Activated T-cell treated with anti-CD3 and anti-CD28 coated beads, Interleukin-2, amount 50 U/mL, for 72 hours (primary cell): ENCODE results near the gene UNC5C. TPM values are rescaled to one million over a fixed set of nuclear protein-coding genes. Genes with fewer than 3 reads are reported as not detected.

Experiments
- ATAC-seq, 2 donors: fragments of 150-1000 bp; cut with Tn5 transposase; replicated peaks in 1 of 2; 2 replicates each; pipeline ENCODE4 v1.10.0; 2021; ENCODE audit warnings: moderate library complexity in 2 of 2, mild to moderate bottlenecking in 1 of 2
- DNase-seq, 2 donors: peaks; one replicate each; pipeline ENCODE4 v3.0.0; 2021 to 2022; ENCODE audit warnings: mixed read lengths in 1 of 2
- H3K27ac Mint-ChIP-seq: one replicate; pipeline ENCODE4 v1.8.0; 2022; ENCODE audit warnings: mild to moderate bottlenecking, moderate library complexity, mixed read lengths
- H3K27me3 Mint-ChIP-seq: one replicate; pipeline ENCODE4 v1.8.0; 2022; ENCODE audit warnings: low read depth, mixed read lengths
- H3K36me3 Mint-ChIP-seq, 2 donors: one replicate each; pipeline ENCODE4 v1.8.0; 2022; ENCODE audit warnings: mixed read lengths in 2 of 2, mild to moderate bottlenecking in 1 of 2; ENCODE audit not compliant: insufficient read depth in 2 of 2
- H3K4me1 Mint-ChIP-seq: one replicate; pipeline ENCODE4 v1.8.0; 2022; ENCODE audit warnings: low read depth, mixed read lengths
- H3K4me3 Mint-ChIP-seq, 2 donors: one replicate each; pipeline ENCODE4 v1.8.0; 2022; ENCODE audit warnings: mild to moderate bottlenecking in 2 of 2, mixed read lengths in 2 of 2, moderate library complexity in 2 of 2
- H3K9me3 Mint-ChIP-seq, 2 donors: one replicate each; pipeline ENCODE4 v1.8.0; 2022; ENCODE audit warnings: mixed read lengths in 2 of 2
- total RNA-seq, 2 donors: library from RNA; stranded (reverse); gene quantifications; one replicate each; pipeline ENCODE4 v1.2.3, GENCODE V29; 2022

Gene UNC5C
- total RNA-seq, 2 donors from 2014 or later, result 0.14 to 0.21 TPM

DNA sequence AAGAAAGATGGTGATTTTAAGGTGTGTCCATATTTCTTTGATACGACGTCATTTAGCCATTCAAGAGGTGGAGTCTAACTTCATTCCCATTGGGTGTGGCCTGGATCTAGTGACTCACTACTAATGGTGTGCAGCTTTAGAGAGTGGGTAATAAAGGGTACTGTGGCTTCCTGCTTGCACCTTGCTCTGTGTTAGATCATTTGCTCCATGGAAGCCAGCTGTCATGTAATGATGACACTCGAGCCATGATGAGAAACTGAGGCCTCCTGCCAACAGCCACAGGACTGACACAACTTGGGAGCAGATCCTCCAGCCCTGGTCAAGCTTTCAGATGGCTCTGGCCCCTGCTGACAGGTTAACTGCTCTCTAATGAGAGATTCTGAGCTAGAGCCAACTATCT is 82.0 kb downstream of the UNC5C start:
- Mint-ChIP-seq H3K4me3 (no peak overlapping the region), H3K4me1 (no peaks in the 10 kb centered on the region)

DNA sequence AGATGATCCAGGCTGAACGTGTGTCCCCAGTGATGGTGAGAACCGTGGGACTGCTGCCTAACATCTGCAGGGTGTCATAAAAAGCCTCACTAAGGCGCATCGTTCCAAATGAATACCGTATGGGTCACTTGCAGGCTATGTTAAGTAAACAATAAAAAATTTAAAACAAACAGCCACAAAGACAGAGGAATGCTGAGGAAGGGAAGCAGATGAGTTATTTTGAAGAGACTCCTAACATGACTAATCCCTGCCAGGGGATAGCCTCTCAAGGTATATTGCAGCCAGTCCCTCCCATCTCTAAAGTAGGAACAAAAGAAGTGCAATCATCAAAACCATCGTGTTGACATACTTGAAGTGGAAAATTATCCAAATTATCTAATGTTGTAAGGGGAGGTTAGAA is 83.8 kb downstream of the UNC5C start:
- no peak overlapping the region for H3K27ac Mint-ChIP-seq
- ATAC-seq (no peak), DNase-seq (no peak)
- no peaks in the 10 kb centered on the region for H3K36me3 Mint-ChIP-seq
- peaks cover 0 to 2% of the 10 kb centered on the region in 2 donors for H3K9me3 Mint-ChIP-seq
- no peak overlapping the region for H3K4me3 Mint-ChIP-seq
- peaks cover 10% of the 10 kb centered on the region for H3K27me3 Mint-ChIP-seq
- no peaks in the 10 kb centered on the region for H3K4me1 Mint-ChIP-seq

More for the DNA sequence above, 82.0 kb downstream of the UNC5C start:
- no peaks in the 10 kb centered on the region for H3K36me3 Mint-ChIP-seq
- H3K9me3 Mint-ChIP-seq, result no peaks in the 10 kb centered on the region
- H3K27ac Mint-ChIP-seq, result no peak overlapping the region
- ATAC-seq (no peak), DNase-seq (no peak)
- H3K27me3 Mint-ChIP-seq, result no peaks in the 10 kb centered on the region

DNA sequence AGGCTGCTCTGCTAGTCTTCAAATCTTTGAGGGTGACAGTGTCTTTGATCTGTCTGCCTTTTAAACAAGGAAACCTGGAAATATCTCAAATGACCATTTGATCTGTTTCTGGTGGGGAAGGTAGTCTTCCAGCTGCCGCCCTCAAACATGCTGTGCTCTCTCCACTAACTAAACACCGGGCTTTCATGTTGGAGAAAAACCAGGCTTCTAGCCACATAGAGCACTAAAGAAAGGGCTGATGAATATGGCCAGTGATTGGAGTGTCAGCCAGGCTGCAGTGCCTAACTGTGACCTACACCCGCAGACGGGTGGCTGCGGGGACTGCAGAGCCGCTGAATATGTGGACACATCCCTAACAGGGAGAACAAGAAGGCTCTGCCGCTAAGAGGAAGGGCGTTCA is 85.9 kb downstream of the UNC5C start:
- no peak overlapping the region for H3K4me3 Mint-ChIP-seq
- peaks cover 0 to 2% of the 10 kb centered on the region in 2 donors for H3K9me3 Mint-ChIP-seq
- no peaks in the 10 kb centered on the region for H3K4me1 Mint-ChIP-seq
- H3K27me3 Mint-ChIP-seq, result peaks cover 10% of the 10 kb centered on the region
- no peaks in the 10 kb centered on the region for H3K36me3 Mint-ChIP-seq
- no peak for ATAC-seq
- H3K27ac Mint-ChIP-seq, result no peak overlapping the region
- DNase-seq, result no peak

DNA sequence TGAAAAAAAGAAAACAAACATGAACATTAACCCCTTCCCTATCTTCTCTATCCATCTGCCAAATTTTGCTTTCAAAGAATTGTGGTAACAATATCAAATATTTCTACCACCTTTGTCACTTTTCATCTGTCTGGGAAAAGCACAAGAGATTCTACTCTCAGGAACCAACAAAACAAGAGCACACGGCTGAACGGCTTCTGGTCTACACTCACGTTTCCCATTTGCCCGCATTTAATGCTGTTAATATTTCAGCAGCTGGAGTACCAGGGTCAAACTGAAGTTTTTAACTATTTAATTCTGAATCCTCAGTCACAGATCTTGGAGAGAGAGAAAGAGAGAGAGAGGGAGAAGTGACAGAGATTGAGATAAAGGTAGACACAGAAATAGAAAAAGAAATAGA is 91.4 kb downstream of the UNC5C start:
- no peaks in the 10 kb centered on the region for H3K4me1 Mint-ChIP-seq
- no peak overlapping the region for H3K4me3 Mint-ChIP-seq
- DNase-seq (no peak), ATAC-seq (no peak)
- H3K9me3 Mint-ChIP-seq, result peaks cover 0 to 2% of the 10 kb centered on the region in 2 donors
- H3K27me3 Mint-ChIP-seq, result peaks cover 15% of the 10 kb centered on the region
- no peaks in the 10 kb centered on the region for H3K36me3 Mint-ChIP-seq
- H3K27ac Mint-ChIP-seq, result no peak overlapping the region

DNA sequence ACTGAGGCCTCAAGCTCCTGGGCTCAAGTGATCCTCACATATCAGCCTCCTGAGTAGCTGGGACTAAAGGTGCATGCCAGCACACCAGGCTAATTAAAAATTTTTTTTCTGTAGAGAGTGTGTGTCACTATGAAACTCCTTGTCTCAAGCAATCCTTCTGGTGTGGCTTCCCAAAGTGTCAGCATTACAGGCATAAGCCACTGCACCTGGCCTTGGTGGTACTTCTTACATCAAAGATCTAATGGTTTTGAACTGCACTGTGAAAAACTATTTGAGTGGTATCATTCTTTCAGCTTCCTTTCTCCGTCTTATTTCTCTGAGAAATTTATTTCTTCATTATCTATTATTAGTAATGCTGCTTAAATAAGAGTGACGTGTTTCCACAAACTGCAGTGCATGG is 98.5 kb downstream of the UNC5C start:
- H3K4me1 Mint-ChIP-seq, result no peaks in the 10 kb centered on the region
- H3K27me3 Mint-ChIP-seq, result peaks cover 17% of the 10 kb centered on the region
- DNase-seq (no peak), ATAC-seq (no peak)
- no peak overlapping the region for H3K4me3 Mint-ChIP-seq
- H3K36me3 Mint-ChIP-seq, result no peaks in the 10 kb centered on the region
- no peaks in the 10 kb centered on the region for H3K9me3 Mint-ChIP-seq
- no peak overlapping the region for H3K27ac Mint-ChIP-seq

DNA sequence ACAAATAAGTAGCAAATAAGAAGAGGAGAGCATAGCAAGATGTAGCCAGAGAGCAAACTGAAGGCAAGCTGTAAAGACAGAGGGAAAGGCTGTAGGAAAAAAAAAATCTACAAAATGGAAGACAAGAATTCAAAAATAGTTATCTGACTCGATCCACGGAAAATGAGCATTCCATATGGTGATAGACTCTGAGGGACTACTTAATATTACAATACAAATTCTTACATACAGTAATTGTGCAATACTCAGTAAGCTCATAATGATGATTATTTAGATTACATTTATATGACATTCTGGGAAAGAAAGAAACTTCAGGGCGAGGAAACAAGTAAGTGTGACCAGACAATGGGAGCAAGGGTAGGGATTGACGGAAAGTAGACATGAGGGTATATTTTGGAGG is 102.6 kb downstream of the UNC5C start:
- Mint-ChIP-seq H3K4me3 (no peak overlapping the region), H3K27me3 (peaks cover 10% of the 10 kb centered on the region), H3K27ac (no peak overlapping the region), H3K9me3 (no peaks in the 10 kb centered on the region), H3K36me3 (no peaks in the 10 kb centered on the region), H3K4me1 (no peaks in the 10 kb centered on the region)
- DNase-seq (no peak), ATAC-seq (no peak)

DNA sequence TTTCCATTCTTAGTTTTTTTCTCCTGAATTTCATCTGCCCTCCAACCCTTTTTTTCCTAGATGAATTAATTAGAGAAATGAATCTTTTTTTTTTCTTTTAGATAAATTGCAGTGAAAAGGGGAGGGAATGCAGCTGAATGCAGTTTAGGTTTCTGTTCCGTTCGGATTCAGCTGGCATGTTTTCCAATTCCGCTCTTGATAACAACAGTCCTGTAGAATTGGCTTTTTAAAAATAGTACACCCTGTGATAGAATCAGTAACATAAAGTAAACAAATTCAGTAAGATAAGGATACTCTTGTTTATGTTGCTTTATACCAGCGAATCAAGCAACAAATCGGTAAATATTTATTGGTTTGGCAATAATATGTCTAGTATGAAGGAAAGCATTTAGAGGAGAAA is 103.5 kb downstream of the UNC5C start:
- H3K4me3 Mint-ChIP-seq, result no peak overlapping the region
- H3K4me1 Mint-ChIP-seq, result no peaks in the 10 kb centered on the region

DNA sequence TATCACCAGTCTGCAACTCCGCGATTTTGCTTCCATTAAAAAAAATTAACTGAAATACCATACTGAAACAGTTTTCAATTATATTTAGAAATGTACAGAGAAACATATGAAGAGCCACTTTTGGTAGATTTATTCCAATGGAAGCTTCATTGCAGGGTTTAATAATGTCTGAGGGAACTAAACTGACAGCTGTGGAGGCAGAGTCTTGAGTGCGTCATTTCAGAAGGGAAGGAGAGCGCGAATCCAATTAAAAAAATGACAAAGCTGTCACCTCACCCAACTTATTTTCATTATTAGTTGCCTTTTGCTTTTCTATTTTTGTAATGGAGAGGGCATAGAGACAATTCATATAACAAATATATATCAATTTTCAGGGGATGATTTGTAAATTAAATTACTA is 104.0 kb downstream of the UNC5C start:
- H3K27ac Mint-ChIP-seq, result no peak overlapping the region
- DNase-seq (no peak), ATAC-seq (no peak)
- H3K36me3 Mint-ChIP-seq, result no peaks in the 10 kb centered on the region
- H3K9me3 Mint-ChIP-seq, result no peaks in the 10 kb centered on the region
- H3K4me3 Mint-ChIP-seq, result no peak overlapping the region
- no peaks in the 10 kb centered on the region for H3K27me3 Mint-ChIP-seq
- no peaks in the 10 kb centered on the region for H3K4me1 Mint-ChIP-seq

More for the DNA sequence above, 103.5 kb downstream of the UNC5C start:
- DNase-seq (no peak), ATAC-seq (no peak)
- Mint-ChIP-seq H3K36me3 (no peaks in the 10 kb centered on the region), H3K27me3 (peaks cover 4% of the 10 kb centered on the region), H3K27ac (no peak overlapping the region), H3K9me3 (no peaks in the 10 kb centered on the region)

DNA sequence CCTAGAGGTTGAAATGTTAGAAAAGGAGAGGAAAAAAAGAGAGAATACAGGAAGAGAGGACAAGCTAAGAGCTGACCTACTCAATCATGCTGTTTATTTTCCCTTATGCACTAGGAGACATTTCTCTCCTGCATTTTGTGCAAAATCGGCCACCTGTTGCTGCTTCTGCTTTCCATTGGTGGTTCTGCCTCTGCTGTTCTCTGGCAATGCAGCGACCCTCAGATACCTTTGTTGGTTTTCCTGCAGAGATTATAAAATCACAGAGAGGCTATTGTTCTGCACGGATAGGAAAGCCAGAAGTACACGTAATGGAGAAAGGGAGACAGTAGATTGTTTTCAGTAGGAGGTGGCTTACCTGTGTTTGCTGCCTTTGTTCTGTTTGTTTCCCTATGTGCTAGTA is 108.9 kb downstream of the UNC5C start:
- H3K36me3 Mint-ChIP-seq, result no peaks in the 10 kb centered on the region
- no peak overlapping the region for H3K27ac Mint-ChIP-seq
- no peaks in the 10 kb centered on the region for H3K9me3 Mint-ChIP-seq
- H3K4me3 Mint-ChIP-seq, result no peak overlapping the region
- H3K4me1 Mint-ChIP-seq, result no peaks in the 10 kb centered on the region
- DNase-seq, result no peak
- H3K27me3 Mint-ChIP-seq, result no peaks in the 10 kb centered on the region
- no peak for ATAC-seq

DNA sequence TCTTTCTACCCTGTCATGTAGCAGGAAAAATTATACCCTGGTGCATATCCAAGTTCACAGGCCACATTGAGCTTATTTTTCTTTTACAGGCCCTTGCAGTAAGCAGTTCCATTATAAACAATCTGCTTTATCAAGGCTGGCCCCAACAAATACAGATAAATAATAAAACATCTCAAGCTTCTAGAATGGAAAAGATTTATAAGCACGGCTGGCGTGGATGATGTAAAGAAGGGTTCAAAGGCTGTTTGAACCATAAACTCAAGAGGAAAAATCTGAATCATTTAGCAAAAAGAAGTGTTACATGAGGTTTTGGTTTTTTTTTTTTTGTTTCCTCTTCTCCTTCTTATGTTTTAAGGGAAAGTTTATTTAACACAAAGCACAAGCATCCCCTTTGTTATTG is 109.7 kb downstream of the UNC5C start:
- Mint-ChIP-seq H3K4me1 (no peaks in the 10 kb centered on the region), H3K27ac (no peak overlapping the region), H3K27me3 (no peaks in the 10 kb centered on the region), H3K9me3 (no peaks in the 10 kb centered on the region), H3K4me3 (no peak overlapping the region), H3K36me3 (no peaks in the 10 kb centered on the region)
- ATAC-seq (no peak), DNase-seq (no peak)

DNA sequence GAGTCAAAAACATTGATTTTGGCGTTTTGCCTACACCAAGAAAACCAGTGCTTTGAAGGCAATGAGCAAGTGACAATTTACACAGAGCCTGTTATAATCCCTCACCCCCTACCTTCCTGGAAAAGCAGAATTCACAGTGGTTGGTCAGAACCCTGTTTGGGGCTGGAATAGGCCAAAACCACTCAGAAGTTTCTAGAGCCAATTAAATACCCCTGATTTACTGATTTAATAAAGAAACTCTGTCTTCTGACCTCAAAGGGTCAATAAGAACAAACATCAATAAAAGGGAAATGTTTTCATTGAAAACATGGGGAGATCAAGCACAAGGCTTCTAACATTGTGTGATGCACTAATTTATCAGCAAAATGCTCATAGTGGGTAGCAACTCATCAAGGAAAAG is 116.3 kb downstream of the UNC5C start:
- no peak overlapping the region for H3K4me3 Mint-ChIP-seq
- no peaks in the 10 kb centered on the region for H3K36me3 Mint-ChIP-seq
- ATAC-seq, result no peak

DNA sequence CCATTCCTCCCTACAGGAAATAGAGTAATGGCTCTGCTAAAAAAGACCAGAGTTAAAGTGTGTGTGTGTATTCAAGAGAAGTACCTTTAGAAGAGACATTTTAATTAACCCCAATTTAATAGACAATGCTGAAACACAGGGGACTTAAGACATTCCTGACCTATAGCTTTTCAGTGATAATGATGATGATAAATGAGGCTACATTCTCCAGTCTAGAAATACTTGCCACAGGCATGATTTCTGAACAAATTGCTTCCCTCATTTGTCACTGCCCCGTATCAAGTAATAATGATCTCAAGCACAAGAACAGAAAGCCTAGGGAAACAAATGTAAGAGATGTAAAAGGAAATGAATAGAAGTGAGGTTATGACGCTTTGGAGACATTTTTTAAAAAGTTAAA is 117.1 kb downstream of the UNC5C start:
- Mint-ChIP-seq H3K4me3 (no peak overlapping the region), H3K27me3 (peaks cover 6% of the 10 kb centered on the region), H3K9me3 (no peaks in the 10 kb centered on the region), H3K27ac (no peak overlapping the region), H3K4me1 (no peaks in the 10 kb centered on the region), H3K36me3 (no peaks in the 10 kb centered on the region)
- no peak for DNase-seq
- no peak for ATAC-seq

More for the DNA sequence above, 116.3 kb downstream of the UNC5C start:
- no peak for DNase-seq
- peaks cover 6% of the 10 kb centered on the region for H3K27me3 Mint-ChIP-seq
- no peaks in the 10 kb centered on the region for H3K9me3 Mint-ChIP-seq
- no peaks in the 10 kb centered on the region for H3K4me1 Mint-ChIP-seq
- H3K27ac Mint-ChIP-seq, result no peak overlapping the region

DNA sequence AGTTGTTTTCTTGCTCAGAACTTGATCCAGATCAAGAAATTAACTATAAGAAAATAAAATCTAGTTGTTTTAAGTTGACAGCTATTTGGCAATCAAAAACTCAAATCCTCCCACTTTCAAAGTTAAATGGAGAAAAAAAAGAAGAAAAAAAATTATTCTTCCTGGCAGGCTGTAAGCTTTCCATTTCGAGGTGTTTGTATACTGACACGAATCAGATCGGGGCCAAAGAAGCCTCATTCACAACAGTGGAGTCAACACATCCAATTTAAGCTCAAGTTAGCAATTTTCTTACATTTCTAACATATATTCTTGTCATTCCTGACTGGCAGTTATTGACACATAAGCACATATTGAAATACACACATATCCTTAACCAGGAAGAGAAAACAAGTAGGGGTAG is 119.4 kb downstream of the UNC5C start:
- Mint-ChIP-seq H3K4me1 (no peaks in the 10 kb centered on the region), H3K4me3 (no peak overlapping the region), H3K36me3 (no peaks in the 10 kb centered on the region), H3K9me3 (no peaks in the 10 kb centered on the region), H3K27ac (no peak overlapping the region), H3K27me3 (peaks cover 6% of the 10 kb centered on the region)
- no peak for DNase-seq
- no peak for ATAC-seq

DNA sequence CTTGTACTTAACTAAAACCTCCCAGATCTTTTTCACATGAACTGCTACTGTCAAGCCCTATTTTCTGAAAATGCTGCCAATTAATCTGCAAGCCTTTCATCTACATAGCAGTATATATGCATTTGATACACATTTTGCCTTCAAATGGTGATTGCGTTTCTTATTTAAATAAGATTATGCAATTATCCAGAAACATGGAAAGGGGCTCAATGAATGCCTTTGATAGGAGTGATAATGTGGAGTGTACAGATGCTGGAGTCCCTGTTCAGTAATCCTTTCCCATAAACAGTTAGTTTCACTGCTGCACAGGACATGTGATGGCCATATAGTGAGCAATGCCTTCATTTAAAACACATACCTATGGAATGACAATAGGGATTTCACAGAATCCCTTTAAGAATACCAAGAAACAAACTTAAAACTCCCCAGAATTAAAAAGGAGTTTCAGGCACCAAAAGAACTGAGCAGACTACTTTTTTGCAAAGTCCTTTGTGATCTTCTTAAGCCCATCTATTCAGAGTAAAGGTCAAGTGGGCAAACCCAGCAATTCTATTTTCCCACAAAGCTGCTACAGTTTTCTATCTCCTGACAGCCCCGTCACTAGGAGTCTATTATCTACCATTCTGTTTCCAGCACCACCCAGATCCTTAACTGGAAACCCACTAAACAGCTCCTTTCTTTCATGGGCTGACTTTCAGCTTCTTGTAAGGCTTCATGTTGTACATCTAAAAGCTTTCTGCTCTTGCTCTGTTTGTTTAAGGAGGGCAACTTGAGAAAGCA is 120.3 kb downstream of the UNC5C start:
- ATAC-seq (no peak), DNase-seq (no peak)
- Mint-ChIP-seq H3K27ac (no peak overlapping the region), H3K36me3 (no peaks in the 10 kb centered on the region), H3K27me3 (peaks cover under 1% of the 10 kb centered on the region), H3K4me3 (no peak overlapping the region), H3K9me3 (no peaks in the 10 kb centered on the region), H3K4me1 (no peaks in the 10 kb centered on the region)
